ENCODE results near the gene PDLIM7. TPM values are rescaled to one million over a fixed set of nuclear protein-coding genes. Genes with fewer than 3 reads are reported as not detected.

Gene PDLIM7
- total and polyA plus RNA-seq, 2 of the 4 experiments (the other 2 are of a cell fraction): 70.4 to 534 TPM

- TF ChIP-seq BHLHE40 (IDR thresholded peaks at IDR 0.05; ENCODE audit: low read depth, low read length) (no peak), MAFK (IDR thresholded peaks at IDR 0.05; ENCODE audit: low read depth, low read length) (no peak)
Measured at GRCh38 chr5:177504086-177505056, 7.0 kb upstream of the PDLIM7 start (continued).

GRCh38 chr5:177503351-177504085 is 6.1 kb upstream of the PDLIM7 start:
- Histone ChIP-seq H3K4me3 (ENCODE audit: insufficient read depth, low read depth, low read length) (no peak overlapping the region), H3K14ac (replicated peaks; ENCODE audit: low read depth, low read length) (no peak overlapping the region), H3K27me3 (ENCODE audit: control insufficient read depth, insufficient read depth, low read length) (no peaks in the 10 kb centered on the region), H3K27ac (ENCODE audit: insufficient read depth, low read length) (no peak overlapping the region), H3K23ac (ENCODE audit: low read depth, low read length) (no peak overlapping the region), H3K4me2 (ENCODE audit: low read depth, low read length) (no peak overlapping the region), H2BK15ac (ENCODE audit: low read depth, low read length) (no peak overlapping the region), H2BK120ac (ENCODE audit: low read depth, low read length) (no peak overlapping the region), H2AK5ac (ENCODE audit: low read depth, low read length) (no peak overlapping the region), H3K9me3 (ENCODE audit: control insufficient read depth, insufficient read depth, low read length) (no peaks in the 10 kb centered on the region), H3K4me1 (ENCODE audit: control insufficient read depth, insufficient read depth, low read length) (peaks cover 10% of the 10 kb centered on the region; the same call in 1 of the 2 replicates), H3K18ac (ENCODE audit: low read depth, low read length) (no peak overlapping the region), H3K9ac (ENCODE audit: low read depth, low read length) (no peak overlapping the region), H4K91ac (ENCODE audit: insufficient read depth, low read depth, low read length) (no peak overlapping the region), H3K56ac (ENCODE audit: extremely low read depth, insufficient read depth, low read length) (no peak overlapping the region), H4K20me1 (ENCODE audit: insufficient read depth, low read length) (no peaks in the 10 kb centered on the region), H2AFZ (replicated peaks; ENCODE audit: low read length, poor library complexity) (no peak overlapping the region), H3K4ac (ENCODE audit: low read depth, low read length) (no peak overlapping the region), H3K79me1 (ENCODE audit: low read depth in 1 of 2, low read length in 2 of 2) (peaks cover 2 to 7% of the 10 kb centered on the region in 2 experiments; a peak in 2 of 4 replicates), H3K36me3 (ENCODE audit: control insufficient read depth, insufficient read depth, low read length) (peaks cover 6% of the 10 kb centered on the region), H2AK9ac (replicated peaks; ENCODE audit: low read depth, low read length, poor library complexity) (no peak overlapping the region), H2BK5ac (ENCODE audit: low read depth, low read length, poor library complexity, severe bottlenecking) (no peak overlapping the region), H4K8ac (ENCODE audit: low read depth in 2 of 2, low read length in 2 of 2) (no peak overlapping the region), H3K9me1 (ENCODE audit: insufficient read depth, low read length) (peaks cover 3% of the 10 kb centered on the region; the same call in 1 of the 2 replicates), H2BK20ac (ENCODE audit: low read depth, low read length) (no peak overlapping the region), H4K5ac (ENCODE audit: low read depth, low read length) (no peak overlapping the region)
- BruUV-seq (replicated peaks): no TSS peak
- TF ChIP-seq USF2 (IDR thresholded peaks at IDR 0.05; ENCODE audit: low read depth, low read length): no peak
- TF ChIP-seq BHLHE40 (IDR thresholded peaks at IDR 0.05; ENCODE audit: low read depth, low read length): no peak
- TF ChIP-seq FOS (IDR thresholded peaks at IDR 0.05; ENCODE audit: low read depth, low read length): no peak
- CTCF ChIA-PET: interaction anchor here (0.8 kb wide), 1 partner anchor 99 kb away, joined by 4 read pairs; no protein-coding TSS in a partner anchor
- WGBS, 2 experiments (ENCODE audit: extremely low coverage in 2 of 2, insufficient read length in 1 of 2): 92% methylated on average over 13 of the region's 24 CpGs; no CpG with 5 or more reads in 1 of the 2 experiments
- ATAC-seq (ENCODE audit: low read depth) (no peak), DNase-seq (no peak)
- in situ Hi-C loops (cut with MboI; ENCODE audit: low sequenced_read_pairs): no loop called here
- POLR2A ChIA-PET (ENCODE audit: unreplicated experiment): no interaction called here
- dilution Hi-C loops (cut with HindIII; ENCODE audit: low sequenced_read_pairs, unreplicated experiment): no loop called here
- intact Hi-C loops (cut with micrococcal nuclease): no loop called here

All from IMR-90 (cell line).